ENCODE results near the gene CPZ.
"Not testable (repeated sequence)": the region's sequence is repeated elsewhere in the genome, so short reads cannot be mapped to it uniquely, and the experiment has no call there.

CPZ gene

GRCh38 chr4:8608714-8609391, 16.3 kb downstream of the CPZ start:
- in situ Hi-C loops (cut with HindIII; ENCODE audit: low sequenced_read_pairs) = no loop called here

GRCh38 chr4:8609406-8609805, 16.8 kb downstream of the CPZ start:
- in situ Hi-C loops (cut with HindIII; ENCODE audit: low sequenced_read_pairs) = no loop called here

GRCh38 chr4:8609824-8610350, 17.3 kb downstream of the CPZ start:
- in situ Hi-C loops (cut with HindIII; ENCODE audit: low sequenced_read_pairs) = no loop called here

GRCh38 chr4:8610858-8611616, 18.5 kb downstream of the CPZ start:
- in situ Hi-C loops (cut with HindIII; ENCODE audit: low sequenced_read_pairs) = no loop called here

GRCh38 chr4:8612646-8613045, 20.1 kb downstream of the CPZ start:
- in situ Hi-C loops (cut with HindIII; ENCODE audit: low sequenced_read_pairs) = no loop called here

GRCh38 chr4:8613421-8614364, 21.1 kb downstream of the CPZ start:
- in situ Hi-C loops (cut with HindIII; ENCODE audit: low sequenced_read_pairs) = no loop called here

GRCh38 chr4:8614365-8615193, 22.0 kb downstream of the CPZ start:
- in situ Hi-C loops (cut with HindIII; ENCODE audit: low sequenced_read_pairs) = no loop called here

GRCh38 chr4:8615366-8615765, 22.8 kb downstream of the CPZ start:
- in situ Hi-C loops (cut with HindIII; ENCODE audit: low sequenced_read_pairs) = no loop called here

- in situ Hi-C loops (cut with HindIII; ENCODE audit: low sequenced_read_pairs) = no loop called here
These were observed 23.6 kb downstream of the CPZ start for GRCh38 chr4:8615921-8616787.

GRCh38 chr4:8616831-8617230, 24.3 kb downstream of the CPZ start:
- in situ Hi-C loops (cut with HindIII; ENCODE audit: low sequenced_read_pairs) = no loop called here

GRCh38 chr4:8617486-8618040, 25.0 kb downstream of the CPZ start:
- in situ Hi-C loops (cut with HindIII; ENCODE audit: low sequenced_read_pairs) = no loop called here

- in situ Hi-C loops (cut with HindIII; ENCODE audit: low sequenced_read_pairs) = no loop called here
These were observed 25.9 kb downstream of the CPZ start for GRCh38 chr4:8618421-8618820.

GRCh38 chr4:8618961-8619720, 26.6 kb downstream of the CPZ start:
- in situ Hi-C loops (cut with HindIII; ENCODE audit: low sequenced_read_pairs) = no loop called here

- in situ Hi-C loops (cut with HindIII; ENCODE audit: low sequenced_read_pairs) = not testable (repeated sequence)
These were observed 28.6 kb downstream of the CPZ start for GRCh38 chr4:8621135-8621534.

- in situ Hi-C loops (cut with HindIII; ENCODE audit: low sequenced_read_pairs) = not testable (repeated sequence)
These were observed 32.2 kb downstream of the CPZ start for GRCh38 chr4:8624601-8625272.

- in situ Hi-C loops (cut with HindIII; ENCODE audit: low sequenced_read_pairs) = not testable (repeated sequence)
These were observed 37.8 kb downstream of the CPZ start for GRCh38 chr4:8630240-8630905.

GRCh38 chr4:8631896-8632295, 39.3 kb downstream of the CPZ start:
- in situ Hi-C loops (cut with HindIII; ENCODE audit: low sequenced_read_pairs) = not testable (repeated sequence)
